ENCODE data around the gene SYNGAP1.

DNA sequence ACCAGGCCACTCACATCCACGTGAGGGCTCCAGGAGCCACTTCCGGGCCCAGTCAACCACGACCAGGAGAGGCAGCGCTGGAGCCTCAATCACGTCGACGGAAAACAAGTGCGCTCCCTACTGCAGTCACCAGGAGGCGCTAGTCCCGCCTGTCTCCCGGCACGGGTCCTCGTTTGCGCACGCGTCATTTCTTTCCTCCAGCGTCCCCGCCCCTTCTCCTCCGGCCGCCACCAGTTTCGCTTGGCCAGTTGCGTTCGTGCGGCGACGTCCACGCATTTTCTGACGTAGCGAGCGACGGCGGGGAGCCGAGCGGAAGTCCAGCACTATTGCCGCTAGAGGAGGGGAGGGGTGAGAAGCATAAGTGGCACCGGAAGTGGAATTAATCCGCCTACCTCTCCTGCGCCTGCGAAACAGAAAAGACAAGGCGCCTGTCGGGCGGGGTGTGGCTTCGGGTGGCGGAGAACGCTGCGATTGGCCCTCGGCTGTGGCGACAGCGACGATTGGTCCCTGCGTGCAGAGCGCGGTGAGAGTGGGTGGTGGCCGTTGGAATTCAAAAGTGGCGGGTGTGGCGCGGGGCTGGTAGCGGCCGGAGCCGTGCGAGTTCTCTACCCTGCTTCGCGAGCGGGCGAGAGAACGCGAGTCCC is 28.5 kb upstream of the SYNGAP1 start, which contains the start of gene KIFC1:
- TF ChIP-seq, protein P1, sequence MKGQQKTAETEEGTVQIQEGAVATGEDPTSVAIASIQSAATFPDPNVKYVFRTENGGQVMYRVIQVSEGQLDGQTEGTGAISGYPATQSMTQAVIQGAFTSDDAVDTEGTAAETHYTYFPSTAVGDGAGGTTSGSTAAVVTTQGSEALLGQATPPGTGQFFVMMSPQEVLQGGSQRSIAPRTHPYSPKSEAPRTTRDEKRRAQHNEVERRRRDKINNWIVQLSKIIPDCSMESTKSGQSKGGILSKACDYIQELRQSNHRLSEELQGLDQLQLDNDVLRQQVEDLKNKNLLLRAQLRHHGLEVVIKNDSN (IDR thresholded peaks at IDR 0.05; ENCODE audit: borderline replicate concordance, low read depth): peak; percentile 45; the same call in 1 of the 2 replicates
- TF ChIP-seq SMC3 (IDR thresholded peaks at IDR 0.05; ENCODE audit: low read depth, low read length) (peak; percentile 90), POLR2AphosphoS5 (IDR thresholded peaks at IDR 0.05; ENCODE audit: low read depth, low read length) (peak; percentile 31; the same call in 1 of the 2 replicates)
- TF ChIP-seq, protein P2, sequence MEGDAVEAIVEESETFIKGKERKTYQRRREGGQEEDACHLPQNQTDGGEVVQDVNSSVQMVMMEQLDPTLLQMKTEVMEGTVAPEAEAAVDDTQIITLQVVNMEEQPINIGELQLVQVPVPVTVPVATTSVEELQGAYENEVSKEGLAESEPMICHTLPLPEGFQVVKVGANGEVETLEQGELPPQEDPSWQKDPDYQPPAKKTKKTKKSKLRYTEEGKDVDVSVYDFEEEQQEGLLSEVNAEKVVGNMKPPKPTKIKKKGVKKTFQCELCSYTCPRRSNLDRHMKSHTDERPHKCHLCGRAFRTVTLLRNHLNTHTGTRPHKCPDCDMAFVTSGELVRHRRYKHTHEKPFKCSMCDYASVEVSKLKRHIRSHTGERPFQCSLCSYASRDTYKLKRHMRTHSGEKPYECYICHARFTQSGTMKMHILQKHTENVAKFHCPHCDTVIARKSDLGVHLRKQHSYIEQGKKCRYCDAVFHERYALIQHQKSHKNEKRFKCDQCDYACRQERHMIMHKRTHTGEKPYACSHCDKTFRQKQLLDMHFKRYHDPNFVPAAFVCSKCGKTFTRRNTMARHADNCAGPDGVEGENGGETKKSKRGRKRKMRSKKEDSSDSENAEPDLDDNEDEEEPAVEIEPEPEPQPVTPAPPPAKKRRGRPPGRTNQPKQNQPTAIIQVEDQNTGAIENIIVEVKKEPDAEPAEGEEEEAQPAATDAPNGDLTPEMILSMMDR (IDR thresholded peaks at IDR 0.05): peak; percentile 87

All from SK-N-SH (cell line).